HCT116 (cell line): ENCODE data around the gene CAMKK2. TPM values are rescaled to one million over a fixed set of nuclear protein-coding genes. Genes with fewer than 3 reads are reported as not detected.

ENCODE experiments used
- ATAC-seq: fragments of 200-7000 bp; cut with Tn5 transposase; 2 replicates; pipeline ENCODE4 v1.9.1; 2020; ENCODE audit warnings: mild to moderate bottlenecking, moderate library complexity
- BruUV-seq: library from RNA; stranded (reverse); fragments of 400-500 nt; replicated peaks from 2 replicates; lab custom pipeline; 2021; lab: Mats Ljungman, UMichigan
- CTCF ChIA-PET: fragments of 300-600 bp; sonication (Branson Sonifier 250); formaldehyde crosslinking; loops from one replicate; lab custom pipeline; 2021; ENCODE audit warnings: antibody characterized with exemption; lab: Charles Lee
- POLR2A ChIA-PET: fragments of 300-600, 350-600 bp; sonication (Branson Sonifier 250); formaldehyde crosslinking; loops from one replicate; lab custom pipeline; 2021; ENCODE audit warnings: antibody characterized with exemption; lab: Charles Lee
- RAD21 ChIA-PET, 2 experiments: fragments of 300-600 bp; sonication (Branson Sonifier 250); formaldehyde crosslinking; loops; one replicate each; lab custom pipeline; 2023; ENCODE audit warnings: low total read pairs in 2 of 2; ENCODE audit not compliant: uncharacterized antibody in 2 of 2, unreplicated experiment in 2 of 2, low non-redundant PET in 1 of 2; lab: Charles Lee
- DNase-seq: peaks from one replicate; pipeline ENCODE4 v3.0.0-alpha.2; 2010; ENCODE audit warnings: low read depth, low spot score
- H2AFZ ChIP-seq: fragments of 200-600 bp; shearing (Covaris generic), sonication (generic); 2 replicates; pipeline ENCODE4 v1.6.1; 2017; ENCODE audit warnings: low read depth, mixed run types, mixed read lengths, antibody characterized with exemption, low read length; ENCODE audit not compliant: poor library complexity, severe bottlenecking
- H3K27ac ChIP-seq: 2 replicates; pipeline ENCODE4 v1.5.1; 2012; ENCODE audit warnings: low read depth, low read length
- H3K27me3 ChIP-seq: fragments of 200-600 bp; sonication (generic); 2 replicates; pipeline ENCODE4 v1.6.1; 2016; ENCODE audit warnings: mixed run types, low read length, mixed read lengths; ENCODE audit not compliant: insufficient read depth
- H3K36me3 ChIP-seq, 2 experiments: fragments of 200-500 bp in 1 of 2; fragments of 200-600 bp in 1 of 2; sonication (Bioruptor generic) in 1 of 2; sonication (generic) in 1 of 2; 2 replicates each; pipeline versions ENCODE4 v1.5.1 to v1.6.1; 2014 to 2016; ENCODE audit warnings: low read length in 2 of 2, inconsistent platforms in 1 of 2, mixed read lengths in 1 of 2, mixed run types in 1 of 2; ENCODE audit not compliant: insufficient read depth in 2 of 2, control insufficient read depth in 1 of 2
- H3K4me1 ChIP-seq, 2 experiments: fragments of 200-600 bp in 1 of 2; sonication (generic) in 1 of 2; 2 replicates each; pipeline versions ENCODE4 v1.5.1 to v1.6.1; 2012 to 2017; ENCODE audit warnings: low read length in 2 of 2, inconsistent platforms in 1 of 2, mild to moderate bottlenecking in 1 of 2, mixed read lengths in 1 of 2, mixed run types in 1 of 2, moderate library complexity in 1 of 2; ENCODE audit not compliant: insufficient read depth in 2 of 2, control insufficient read depth in 1 of 2
- H3K4me2 ChIP-seq: fragments of 200-600 bp; sonication (generic); 2 replicates; pipeline ENCODE4 v1.6.1; 2017; ENCODE audit warnings: mixed run types, low read length, mixed read lengths
- H3K4me3 ChIP-seq, 2 experiments: fragments of 200-600 bp in 1 of 2; sonication (generic) in 1 of 2; replicated peaks in 1 of 2; 2 replicates each; pipeline ENCODE4 v1.5.1; 2011 to 2016; ENCODE audit warnings: low read length in 2 of 2, control low read depth in 1 of 2, low read depth in 1 of 2, mild to moderate bottlenecking in 1 of 2, mixed read lengths in 1 of 2, mixed run types in 1 of 2
- H3K79me2 ChIP-seq: fragments of 200-600 bp; sonication (generic); 2 replicates; pipeline ENCODE4 v1.6.1; 2017; ENCODE audit warnings: mild to moderate bottlenecking, mixed run types, low read length, moderate library complexity, mixed read lengths; ENCODE audit not compliant: insufficient read depth
- H3K9ac ChIP-seq: fragments of 200-600 bp; sonication (generic); 2 replicates; pipeline ENCODE4 v1.6.1; 2016; ENCODE audit warnings: low read length, mixed read lengths
- H3K9me2 ChIP-seq: fragments of 200-600 bp; sonication (generic), shearing (Covaris generic); 2 replicates; pipeline ENCODE4 v1.6.1; 2017; ENCODE audit warnings: mixed run types, mild to moderate bottlenecking, moderate library complexity; ENCODE audit not compliant: insufficient read depth
- H3K9me3 ChIP-seq, 2 experiments: fragments of 200-500 bp in 1 of 2; fragments of 200-600 bp in 1 of 2; sonication (Bioruptor generic) in 1 of 2; sonication (generic) in 1 of 2; 2 replicates each; pipeline ENCODE4 v1.6.1; 2014 to 2017; ENCODE audit warnings: low read length in 2 of 2, mixed read lengths in 2 of 2, inconsistent platforms in 1 of 2, low read depth in 1 of 2, mild to moderate bottlenecking in 1 of 2, mixed run types in 1 of 2, moderate library complexity in 1 of 2; ENCODE audit not compliant: control insufficient read depth in 1 of 2, insufficient read depth in 1 of 2
- H4K20me1 ChIP-seq: fragments of 200-600 bp; sonication (generic), shearing (Covaris generic); 2 replicates; pipeline ENCODE4 v1.6.1; 2017; ENCODE audit warnings: mixed run types, mild to moderate bottlenecking, moderate library complexity; ENCODE audit not compliant: insufficient read depth
- ATF3 ChIP-seq: IDR thresholded peaks from 2 replicates; pipeline ENCODE4 v1.6.1; 2012
- CEBPB ChIP-seq: IDR thresholded peaks from 2 replicates; pipeline ENCODE4 v1.6.1; 2012; ENCODE audit warnings: low read depth
- ELF1 ChIP-seq: IDR thresholded peaks from 2 replicates; pipeline ENCODE4 v1.6.1; 2012; ENCODE audit warnings: low read depth, borderline replicate concordance
- EZH2phosphoT487 ChIP-seq: fragments of 200-600 bp; IDR thresholded peaks from 2 replicates; pipeline ENCODE4 v1.6.1; 2018; ENCODE audit warnings: antibody characterized with exemption, borderline replicate concordance
- FOSL1 ChIP-seq: IDR thresholded peaks from 2 replicates; pipeline ENCODE4 v1.6.1; 2012; ENCODE audit warnings: low read depth
- JUND ChIP-seq: IDR thresholded peaks from 2 replicates; pipeline ENCODE4 v1.6.1; 2012
- POLR2A ChIP-seq: IDR thresholded peaks from 2 replicates; pipeline ENCODE4 v1.7.0; 2011; ENCODE audit warnings: borderline replicate concordance; ENCODE audit not compliant: insufficient read depth, insufficient read length; ENCODE audit errors: extremely low read depth
- RAD21 ChIP-seq: IDR thresholded peaks from 2 replicates; pipeline ENCODE4 v1.6.1; 2012; ENCODE audit warnings: low read depth, mild to moderate bottlenecking
- SIN3A ChIP-seq: IDR thresholded peaks from 2 replicates; pipeline ENCODE4 v1.6.1; 2012; ENCODE audit warnings: low read depth
- SP1 ChIP-seq: IDR thresholded peaks from 2 replicates; pipeline ENCODE4 v1.6.1; 2012; ENCODE audit warnings: low read depth
- SRF ChIP-seq: IDR thresholded peaks from 2 replicates; pipeline ENCODE4 v1.6.1; 2012; ENCODE audit warnings: low read depth
- YY1 ChIP-seq: IDR thresholded peaks from 2 replicates; pipeline ENCODE4 v1.6.1; 2011; ENCODE audit warnings: low read length, low read depth, moderate library complexity, mild to moderate bottlenecking; ENCODE audit not compliant: insufficient replicate concordance; ENCODE audit errors: extremely low read depth
- ZBTB33 ChIP-seq: IDR thresholded peaks from 2 replicates; pipeline ENCODE4 v1.6.1; 2011; ENCODE audit warnings: mild to moderate bottlenecking, low read length, moderate library complexity; ENCODE audit not compliant: insufficient replicate concordance; ENCODE audit errors: extremely low read depth
- ZFX ChIP-seq: fragments of 450-650 bp; IDR thresholded peaks from 2 replicates; pipeline ENCODE4 v1.6.1; 2017
- ZNF274 ChIP-seq: fragments of 200-500 bp; sonication (Bioruptor generic); IDR thresholded peaks from 2 replicates; pipeline ENCODE4 v1.6.1; 2014; ENCODE audit warnings: mild to moderate bottlenecking, low read depth, low read length, inconsistent platforms
- intact Hi-C: fragments of 100-400 bp; cut with micrococcal nuclease; formaldehyde crosslinking; loops from 2 replicates; pipeline ENCODE4 v1.10.0; 2022
- total RNA-seq: library from RNA; stranded (reverse); gene quantifications from one replicate; pipeline ENCODE4 v1.2.1, GENCODE V29; 2021; ENCODE audit not compliant: unreplicated experiment
- TF ChIP-seq, protein P1 (sequence below): IDR thresholded peaks from 2 replicates; pipeline ENCODE4 v1.6.1; 2012
- TF ChIP-seq, protein P2 (sequence below): IDR thresholded peaks from 2 replicates; pipeline ENCODE4 v1.6.1; 2012; ENCODE audit warnings: low read depth
- TF ChIP-seq, protein P3 (sequence below), 3 experiments: fragments of 200-600 bp in 1 of 3; sonication (generic) in 1 of 3; IDR thresholded peaks in 2 of 3; conservative IDR thresholded peaks in 1 of 3; 2 replicates each; pipeline ENCODE4 v1.5.1; 2012 to 2017; ENCODE audit warnings: low read depth in 2 of 3, low read length in 2 of 3, antibody characterized with exemption in 1 of 3, borderline replicate concordance in 1 of 3, control low read depth in 1 of 3, mild to moderate bottlenecking in 1 of 3, mixed read lengths in 1 of 3, mixed run types in 1 of 3, moderate library complexity in 1 of 3; ENCODE audit not compliant: insufficient read depth in 1 of 3

The CAMKK2 gene
- total RNA-seq, 1 experiment from 2014 or later: 33.8 TPM

DNA sequence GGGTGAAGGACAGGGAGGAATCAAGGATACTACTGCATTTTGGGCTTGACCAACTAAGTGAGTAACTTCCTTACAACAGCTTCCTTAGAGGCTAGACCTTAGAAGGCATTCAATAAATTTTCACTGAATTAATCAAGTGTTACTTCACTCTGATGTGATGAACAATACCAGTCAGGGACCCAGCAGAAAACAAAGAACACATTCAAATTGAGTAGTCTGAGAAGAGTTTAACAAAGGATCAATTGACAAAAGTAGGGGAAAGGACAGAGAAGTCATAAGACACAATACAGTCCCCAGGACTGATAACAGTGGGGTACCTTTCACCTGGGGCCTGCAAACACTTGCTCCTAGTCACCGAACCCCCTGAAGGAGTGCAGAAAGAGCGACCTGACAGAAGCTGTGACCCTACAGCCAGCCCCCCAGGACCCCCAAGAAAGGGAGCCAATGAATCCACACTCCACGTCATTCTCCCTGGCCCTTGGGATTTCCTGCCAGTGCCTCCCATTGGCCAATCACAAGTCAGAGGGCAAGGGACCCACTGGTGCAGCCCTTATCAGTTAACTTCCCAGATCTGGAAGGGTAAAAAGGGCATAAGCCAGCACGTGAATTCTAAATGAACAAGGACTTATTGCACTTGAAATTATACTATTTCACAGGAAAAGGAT is 48.8 kb upstream of the CAMKK2 start:
- TF ChIP-seq ZBTB33 (no peak), JUND (no peak), POLR2A (no peak), EZH2phosphoT487 (no peak), ELF1 (no peak), ZFX (no peak), SRF (no peak), ATF3 (no peak), YY1 (no peak), RAD21 (no peak), ZNF274 (no peak), FOSL1 (no peak), CEBPB (no peak), SP1 (no peak), SIN3A (no peak)
- TF ChIP-seq, protein P1, sequence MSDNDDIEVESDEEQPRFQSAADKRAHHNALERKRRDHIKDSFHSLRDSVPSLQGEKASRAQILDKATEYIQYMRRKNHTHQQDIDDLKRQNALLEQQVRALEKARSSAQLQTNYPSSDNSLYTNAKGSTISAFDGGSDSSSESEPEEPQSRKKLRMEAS: no peak
- TF ChIP-seq, protein P2, sequence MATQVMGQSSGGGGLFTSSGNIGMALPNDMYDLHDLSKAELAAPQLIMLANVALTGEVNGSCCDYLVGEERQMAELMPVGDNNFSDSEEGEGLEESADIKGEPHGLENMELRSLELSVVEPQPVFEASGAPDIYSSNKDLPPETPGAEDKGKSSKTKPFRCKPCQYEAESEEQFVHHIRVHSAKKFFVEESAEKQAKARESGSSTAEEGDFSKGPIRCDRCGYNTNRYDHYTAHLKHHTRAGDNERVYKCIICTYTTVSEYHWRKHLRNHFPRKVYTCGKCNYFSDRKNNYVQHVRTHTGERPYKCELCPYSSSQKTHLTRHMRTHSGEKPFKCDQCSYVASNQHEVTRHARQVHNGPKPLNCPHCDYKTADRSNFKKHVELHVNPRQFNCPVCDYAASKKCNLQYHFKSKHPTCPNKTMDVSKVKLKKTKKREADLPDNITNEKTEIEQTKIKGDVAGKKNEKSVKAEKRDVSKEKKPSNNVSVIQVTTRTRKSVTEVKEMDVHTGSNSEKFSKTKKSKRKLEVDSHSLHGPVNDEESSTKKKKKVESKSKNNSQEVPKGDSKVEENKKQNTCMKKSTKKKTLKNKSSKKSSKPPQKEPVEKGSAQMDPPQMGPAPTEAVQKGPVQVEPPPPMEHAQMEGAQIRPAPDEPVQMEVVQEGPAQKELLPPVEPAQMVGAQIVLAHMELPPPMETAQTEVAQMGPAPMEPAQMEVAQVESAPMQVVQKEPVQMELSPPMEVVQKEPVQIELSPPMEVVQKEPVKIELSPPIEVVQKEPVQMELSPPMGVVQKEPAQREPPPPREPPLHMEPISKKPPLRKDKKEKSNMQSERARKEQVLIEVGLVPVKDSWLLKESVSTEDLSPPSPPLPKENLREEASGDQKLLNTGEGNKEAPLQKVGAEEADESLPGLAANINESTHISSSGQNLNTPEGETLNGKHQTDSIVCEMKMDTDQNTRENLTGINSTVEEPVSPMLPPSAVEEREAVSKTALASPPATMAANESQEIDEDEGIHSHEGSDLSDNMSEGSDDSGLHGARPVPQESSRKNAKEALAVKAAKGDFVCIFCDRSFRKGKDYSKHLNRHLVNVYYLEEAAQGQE: no peak
- TF ChIP-seq, protein P3, sequence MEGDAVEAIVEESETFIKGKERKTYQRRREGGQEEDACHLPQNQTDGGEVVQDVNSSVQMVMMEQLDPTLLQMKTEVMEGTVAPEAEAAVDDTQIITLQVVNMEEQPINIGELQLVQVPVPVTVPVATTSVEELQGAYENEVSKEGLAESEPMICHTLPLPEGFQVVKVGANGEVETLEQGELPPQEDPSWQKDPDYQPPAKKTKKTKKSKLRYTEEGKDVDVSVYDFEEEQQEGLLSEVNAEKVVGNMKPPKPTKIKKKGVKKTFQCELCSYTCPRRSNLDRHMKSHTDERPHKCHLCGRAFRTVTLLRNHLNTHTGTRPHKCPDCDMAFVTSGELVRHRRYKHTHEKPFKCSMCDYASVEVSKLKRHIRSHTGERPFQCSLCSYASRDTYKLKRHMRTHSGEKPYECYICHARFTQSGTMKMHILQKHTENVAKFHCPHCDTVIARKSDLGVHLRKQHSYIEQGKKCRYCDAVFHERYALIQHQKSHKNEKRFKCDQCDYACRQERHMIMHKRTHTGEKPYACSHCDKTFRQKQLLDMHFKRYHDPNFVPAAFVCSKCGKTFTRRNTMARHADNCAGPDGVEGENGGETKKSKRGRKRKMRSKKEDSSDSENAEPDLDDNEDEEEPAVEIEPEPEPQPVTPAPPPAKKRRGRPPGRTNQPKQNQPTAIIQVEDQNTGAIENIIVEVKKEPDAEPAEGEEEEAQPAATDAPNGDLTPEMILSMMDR (IDR thresholded peaks at IDR 0.05 in 2 of 3, conservative IDR thresholded peaks at IDR 0.05 in 1 of 3; ENCODE audit: borderline replicate concordance in 1 of 3, insufficient read depth in 1 of 3, low read depth in 2 of 3, low read length in 2 of 3): no peak
- Histone ChIP-seq H3K79me2 (peaks cover 50% of the 10 kb centered on the region), H3K4me1 (no peaks in the 10 kb centered on the region), H3K27ac (no peak overlapping the region), H2AFZ (no peak overlapping the region), H3K4me3 (no peak overlapping the region), H3K4me2 (no peak overlapping the region), H3K36me3 (peaks cover 33 to 50% of the 10 kb centered on the region in 2 experiments; a peak in 3 of 4 replicates), H3K9me3 (no peaks in the 10 kb centered on the region), H3K9ac (no peak overlapping the region), H3K9me2 (no peaks in the 10 kb centered on the region), H4K20me1 (no peaks in the 10 kb centered on the region; the same call in 1 of the 2 replicates), H3K27me3 (no peaks in the 10 kb centered on the region)
- ATAC-seq: no peak
- ChIA-PET RAD21 (no interaction called here), POLR2A (no interaction called here), CTCF (no interaction called here)
- intact Hi-C loops: no loop called here
- BruUV-seq: no TSS peak
- DNase-seq: no peak
